OCI-M2 (cell line): ENCODE results near the gene FLVCR2.
"Not testable (repeated sequence)": the region's sequence is repeated elsewhere in the genome, so short reads cannot be mapped to it uniquely, and the experiment has no call there.

Source experiments
- DNase-seq: peaks from one replicate; lab custom pipeline; 2025; ENCODE audit not compliant: unreplicated experiment; lab: John Stamatoyannopoulos, UW

FLVCR2 gene

DNA sequence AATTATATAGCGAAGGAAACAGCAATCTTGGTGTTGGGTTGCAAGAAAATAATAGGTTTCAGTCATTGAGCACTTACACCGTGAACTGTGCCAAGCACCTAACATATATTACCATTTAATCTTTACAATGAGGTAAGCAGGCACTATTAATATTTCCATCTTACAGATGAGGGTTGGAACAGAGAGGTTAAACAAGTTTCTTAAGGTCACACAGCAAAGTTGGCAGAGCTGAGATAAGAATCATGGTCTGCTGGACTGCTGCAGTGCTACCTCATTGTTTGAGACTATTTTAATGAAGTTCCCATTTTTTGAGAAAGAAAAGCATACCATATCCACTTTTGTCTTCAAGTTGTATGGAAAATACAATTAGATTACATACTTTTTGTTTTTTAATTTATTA, 80.5 kb downstream of the FLVCR2 start:
- no peak for DNase-seq

DNA sequence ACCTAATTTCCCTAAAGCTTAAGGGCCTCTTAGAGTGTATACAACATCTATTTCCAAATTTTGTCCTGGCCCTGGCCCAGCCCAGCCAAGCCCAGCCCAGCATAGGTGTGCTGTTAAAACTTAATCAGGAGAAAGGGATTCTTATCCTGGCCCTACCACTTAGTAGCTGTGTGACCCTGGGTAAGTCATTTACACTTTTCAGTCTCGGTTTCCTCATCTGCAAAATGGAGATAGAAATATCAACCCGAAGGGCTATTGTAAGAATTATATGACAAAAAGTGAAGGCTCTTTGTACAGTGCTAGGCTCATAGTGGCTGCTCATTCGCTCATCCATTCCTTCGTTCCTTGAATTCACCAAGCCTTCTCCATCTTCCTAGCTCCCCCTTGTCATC, 81.8 kb downstream of the FLVCR2 start:
- no peak for DNase-seq

DNA sequence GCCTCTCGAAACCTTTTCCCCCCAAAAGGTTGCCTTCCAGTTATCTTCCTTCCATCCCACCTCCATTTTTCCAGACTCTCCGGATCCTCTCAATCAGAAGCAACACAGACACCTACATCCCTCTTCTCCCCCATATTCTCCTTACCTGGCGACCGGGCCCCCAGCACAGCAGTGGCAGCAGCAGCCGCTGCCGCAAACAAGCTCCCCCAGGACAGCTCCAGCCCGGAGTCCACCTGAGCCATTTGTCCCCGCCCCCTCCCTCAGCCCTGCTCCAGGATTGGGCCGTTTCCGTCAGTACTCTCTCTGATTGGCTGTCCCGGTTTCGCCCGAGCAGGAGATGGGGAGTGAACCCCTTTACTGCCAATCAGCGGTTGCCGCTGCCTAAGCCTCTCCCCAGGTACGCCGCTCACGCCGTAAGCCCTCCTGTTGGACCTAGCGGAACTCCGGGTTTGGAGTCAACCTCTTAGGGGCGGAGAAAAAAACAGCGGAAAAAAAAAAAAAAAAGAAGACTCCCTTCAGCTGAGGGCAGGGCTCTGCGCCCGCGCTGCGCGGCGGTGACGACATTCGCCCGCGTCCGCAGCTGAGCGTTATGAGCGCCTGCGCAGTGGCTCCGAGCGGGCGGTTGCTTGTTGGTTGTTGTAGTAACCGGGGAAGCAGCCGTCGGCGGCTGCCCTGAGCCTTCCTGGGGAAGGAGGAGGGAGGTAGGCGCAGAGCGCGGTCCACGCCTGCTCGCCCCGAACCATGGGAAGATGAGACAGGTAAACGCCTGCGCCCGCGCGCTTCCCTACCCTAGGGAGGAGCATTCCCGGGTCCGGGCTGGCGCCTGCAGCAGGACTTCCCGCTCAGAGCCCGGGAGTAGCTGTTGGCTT, 82.4 kb downstream of the FLVCR2 start, which contains the start of the genes ERG28 and TTLL5:
ERG28 (minus strand) TSS at position 247 of the 869 bp plus-strand sequence. CDS start 3,374 bp downstream, outside the sequence.
TTLL5 (plus strand) TSS at position 617 of the 869 bp plus-strand sequence. CDS start 1,904 bp downstream, outside the sequence.
- DNase-seq = peak; percentile 96

DNA sequence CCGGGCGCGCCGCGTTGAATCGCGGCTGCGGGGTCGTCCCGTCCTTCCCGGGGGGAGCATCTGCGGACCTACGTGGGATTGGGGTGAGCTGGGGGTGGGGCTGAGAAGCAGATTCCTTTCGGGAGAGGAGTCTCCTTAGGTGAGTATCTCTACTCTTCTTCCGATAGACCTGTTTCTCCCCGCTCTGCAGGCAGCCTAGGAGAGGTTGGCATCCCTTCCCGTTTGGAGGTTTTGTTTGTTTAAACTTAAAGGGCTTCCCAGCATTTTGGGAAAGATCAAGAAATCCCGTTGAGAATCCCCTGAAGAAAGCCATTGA, 83.0 kb downstream of the FLVCR2 start:
- no peak for DNase-seq

DNA sequence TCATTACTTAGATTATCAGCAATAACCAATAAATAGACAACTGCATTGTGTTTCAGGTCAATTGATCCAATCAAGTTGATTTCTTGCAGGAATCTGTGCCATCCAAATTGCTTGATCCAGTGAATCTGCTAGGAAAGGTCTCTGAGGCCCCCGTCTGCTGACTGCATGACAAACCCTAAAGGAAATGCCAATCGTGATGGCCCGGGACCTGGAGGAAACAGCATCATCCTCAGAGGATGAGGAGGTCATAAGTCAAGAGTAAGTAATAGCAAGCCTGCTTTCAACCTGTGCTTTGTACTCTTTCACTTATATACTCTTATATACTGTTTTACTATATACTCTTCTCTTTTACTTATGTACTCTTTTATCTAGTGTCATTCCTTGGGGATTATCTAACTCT, 84.5 kb downstream of the FLVCR2 start:
- DNase-seq = no peak

DNA sequence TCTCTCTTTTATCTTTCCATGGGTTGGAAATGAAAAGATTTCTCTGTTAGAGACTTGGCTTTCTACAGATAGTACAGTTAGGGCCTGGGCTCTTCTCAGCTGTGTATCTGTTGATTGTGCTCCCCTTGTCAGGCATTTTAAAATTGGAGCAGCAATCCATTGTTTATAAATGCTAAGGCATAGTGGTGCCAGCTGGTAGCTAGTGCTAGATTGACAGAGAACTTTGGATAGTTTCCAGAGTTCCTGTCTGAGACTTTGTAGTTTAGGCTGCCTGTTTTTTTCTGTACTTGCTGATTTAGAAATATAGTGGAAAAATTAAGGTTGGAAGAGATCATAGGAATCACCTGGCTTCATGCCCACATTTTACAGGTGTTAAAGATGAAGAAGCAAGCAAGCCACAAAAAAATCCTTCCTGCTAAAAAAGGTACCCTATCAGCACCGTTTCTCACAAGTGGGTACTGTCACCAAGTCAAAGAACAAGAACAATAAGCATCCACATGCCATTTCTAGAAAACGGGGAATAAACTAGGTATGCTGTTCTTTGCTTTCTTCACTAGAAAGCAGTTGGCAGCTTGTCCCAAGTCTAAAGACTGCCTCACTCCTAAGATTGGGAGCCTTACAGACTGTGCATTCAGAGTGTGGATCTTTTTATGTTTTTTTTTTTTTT, 88.8 kb downstream of the FLVCR2 start:
- DNase-seq = no peak

DNA sequence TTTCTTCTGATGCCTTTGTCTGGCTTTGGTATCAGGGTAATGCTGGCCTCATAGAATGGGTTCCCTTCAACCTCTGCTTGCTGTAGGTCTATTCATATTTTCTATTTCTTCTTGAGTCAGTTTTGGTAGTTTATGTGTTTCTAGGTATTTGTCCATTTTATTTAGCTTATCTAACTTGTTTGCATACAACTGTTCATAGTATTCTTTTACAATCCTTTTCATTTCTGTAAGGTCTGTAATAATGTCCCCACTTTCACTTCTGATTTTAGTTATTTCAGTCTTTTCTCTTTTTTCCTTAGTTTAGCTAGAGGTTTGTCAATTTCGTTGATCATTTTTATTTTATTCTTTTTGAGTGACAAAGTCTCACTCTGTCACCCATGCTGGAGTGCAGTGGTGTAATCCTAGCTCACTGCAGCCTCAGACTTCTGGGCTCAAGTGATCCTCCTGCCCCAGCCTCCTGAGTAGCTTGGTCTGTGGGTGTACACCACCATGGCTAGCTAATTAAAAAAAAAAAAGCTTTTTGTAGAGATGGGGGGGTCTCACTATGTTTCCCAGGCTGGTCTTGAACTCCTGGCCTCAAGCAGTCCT, 94.3 kb downstream of the FLVCR2 start:
- DNase-seq = no peak

DNA sequence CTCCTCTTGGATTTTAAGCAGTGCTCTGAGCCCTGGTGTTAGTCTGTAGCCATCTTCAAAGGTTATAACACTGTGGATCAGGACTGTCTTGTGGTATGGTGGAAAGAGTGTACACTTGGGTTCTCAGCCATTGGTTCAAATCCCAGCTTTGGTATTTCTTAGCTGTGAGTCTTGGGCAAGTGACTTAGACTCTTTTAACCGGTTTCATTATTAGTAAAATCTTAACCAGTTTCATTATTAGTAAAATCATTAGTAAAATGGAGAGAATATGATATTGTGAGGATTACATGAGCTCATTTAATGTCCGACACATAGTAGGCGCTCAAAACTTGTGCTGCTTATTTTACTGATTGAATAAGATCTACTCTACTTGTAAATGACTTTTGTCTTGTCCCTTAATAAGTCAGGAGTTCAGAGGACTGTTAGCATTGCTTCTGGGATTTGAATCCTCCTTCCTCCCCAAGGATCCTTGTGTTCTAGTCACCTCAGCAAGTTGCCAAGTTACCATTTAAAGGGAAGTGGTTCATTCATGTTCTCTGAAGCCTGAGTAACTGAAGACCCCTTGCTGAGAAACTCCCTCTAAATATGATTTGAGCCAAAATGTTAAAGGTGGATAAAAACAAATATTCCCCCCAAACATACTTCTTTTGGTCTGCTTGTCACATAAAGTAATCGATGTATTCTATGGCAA, 95.1 kb downstream of the FLVCR2 start:
- no peak for DNase-seq

DNA sequence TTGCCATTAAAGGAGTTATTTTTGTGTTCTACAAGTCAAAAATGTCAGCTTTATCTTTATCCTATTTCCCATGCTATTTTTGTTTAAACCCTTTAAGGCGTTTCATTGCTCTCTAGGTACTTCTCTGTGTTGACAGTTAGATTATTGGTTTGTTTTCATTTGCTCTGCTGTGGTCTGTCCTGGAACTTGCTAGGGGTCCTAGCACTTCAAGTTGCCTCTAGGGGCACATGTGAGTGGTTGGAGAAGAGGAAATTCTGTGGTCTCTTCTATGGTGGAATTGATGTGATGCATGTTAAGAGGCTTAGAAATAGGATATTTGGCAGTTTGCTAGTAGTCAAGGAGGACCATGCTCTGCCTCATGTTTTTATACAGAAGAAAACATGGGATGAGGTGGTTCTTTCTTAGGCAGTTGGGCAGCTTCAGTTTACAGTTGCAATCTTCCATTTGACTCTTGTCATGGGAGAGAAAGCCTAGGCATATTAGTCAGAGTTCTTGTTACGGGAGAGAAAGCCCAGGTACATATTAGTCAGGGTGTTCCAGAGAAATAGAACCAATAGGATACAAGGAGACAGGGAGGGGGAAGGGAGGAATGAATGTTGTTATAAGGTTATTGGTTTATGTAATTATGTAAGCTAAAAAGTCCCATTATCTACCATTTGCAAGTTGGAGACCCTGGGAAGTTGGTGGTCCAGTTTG, 97.0 kb downstream of the FLVCR2 start:
- DNase-seq = no peak

DNA sequence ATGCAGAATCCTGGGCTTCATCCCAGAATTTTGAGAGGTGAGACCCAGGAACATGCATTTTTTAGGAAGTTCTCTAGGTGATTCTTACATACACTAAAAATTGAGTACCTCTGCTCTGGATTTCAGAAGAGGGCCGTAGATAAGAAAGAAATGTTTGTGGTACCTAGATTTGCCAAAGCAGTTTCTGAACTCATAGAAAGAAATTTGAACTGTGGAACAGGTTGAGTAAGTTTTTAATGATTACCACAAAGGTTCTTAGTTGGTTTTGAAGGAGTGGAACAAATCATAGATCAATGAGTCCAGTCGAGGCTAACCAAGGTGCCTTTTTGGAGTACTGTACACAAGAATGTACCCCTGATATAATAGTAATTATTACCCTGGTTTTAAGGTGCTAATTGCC, 107.5 kb downstream of the FLVCR2 start:
- no peak for DNase-seq

DNA sequence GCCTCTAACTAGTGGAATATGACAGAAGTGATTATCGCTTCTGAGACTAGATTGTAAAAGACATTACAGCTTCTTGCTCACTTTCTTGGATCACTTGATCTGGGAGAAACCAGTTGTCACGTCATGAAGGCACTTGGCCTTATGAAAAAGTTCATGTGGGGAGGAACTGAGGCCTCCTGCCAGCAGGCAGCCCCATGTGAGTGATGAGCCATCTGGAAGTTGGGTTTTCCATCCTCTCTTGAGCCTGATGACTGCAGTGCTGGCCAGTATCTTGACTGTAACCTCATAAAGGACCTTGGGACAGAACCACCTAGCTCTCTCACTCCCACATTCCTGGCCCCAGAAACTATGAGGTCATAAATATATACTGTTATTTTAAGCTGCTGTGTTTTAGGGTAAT, 110.6 kb downstream of the FLVCR2 start:
- no peak for DNase-seq

DNA sequence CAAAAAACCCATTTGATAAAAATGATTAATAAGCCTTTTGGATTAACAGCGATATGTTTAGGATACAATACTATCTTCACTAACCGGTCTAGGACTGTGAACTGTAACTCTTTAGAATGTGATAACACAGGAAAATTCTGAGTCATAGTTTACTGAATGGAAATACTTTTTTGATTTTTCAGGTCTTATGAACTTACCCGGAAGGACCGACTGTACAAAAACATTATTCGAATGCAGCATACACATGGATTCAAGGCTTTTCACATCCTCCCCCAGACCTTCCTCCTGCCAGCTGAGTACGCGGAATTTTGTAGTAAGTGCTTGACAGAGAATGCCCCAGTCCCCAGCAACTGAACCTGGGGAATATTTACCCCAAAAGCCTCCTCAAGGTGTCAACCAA, 111.6 kb downstream of the FLVCR2 start:
- no peak for DNase-seq

DNA sequence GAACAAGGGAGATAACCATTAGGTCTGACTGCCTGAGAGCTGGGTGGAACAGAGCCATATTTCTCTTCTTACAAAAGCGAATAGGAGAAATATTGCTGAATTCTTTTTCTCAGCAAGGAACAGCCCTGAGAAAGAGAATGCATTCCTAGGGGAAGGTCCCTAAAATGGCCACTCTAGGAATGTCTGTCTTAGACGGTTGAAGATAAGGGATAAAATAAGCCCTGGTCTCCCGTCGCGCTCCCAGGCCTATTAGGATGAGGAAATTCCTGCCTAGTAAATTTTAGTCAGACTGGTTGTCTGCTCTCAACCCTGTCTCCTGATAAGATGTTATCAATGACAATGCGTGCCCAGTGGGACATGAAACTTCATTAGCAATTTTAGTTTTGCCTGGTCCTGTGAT, 116.6 kb downstream of the FLVCR2 start:
- not testable (repeated sequence) for DNase-seq

DNA sequence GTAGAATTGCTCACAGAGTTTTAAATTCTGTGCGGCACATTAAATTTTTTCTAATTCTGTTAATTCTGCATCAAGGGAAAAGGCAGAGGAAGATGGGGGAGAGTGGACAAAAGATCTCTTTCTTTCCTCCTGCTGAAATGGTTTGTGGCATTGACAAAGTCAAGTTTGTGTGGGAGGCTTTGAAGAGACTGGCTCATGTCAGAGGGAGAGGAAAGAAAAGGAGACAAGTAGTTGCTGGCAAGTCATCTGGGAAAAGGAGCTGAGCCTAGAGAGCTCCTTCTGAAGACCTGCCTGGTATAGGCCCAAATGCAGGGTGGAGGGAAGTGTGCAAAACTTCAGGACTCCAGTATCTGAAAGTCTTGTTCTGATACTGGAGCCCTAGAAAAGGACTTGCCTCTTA, 119.0 kb downstream of the FLVCR2 start:
- DNase-seq = no peak
